HepG2 (cell line): ENCODE data around the gene CYSRT1. TPM values are rescaled to one million over a fixed set of nuclear protein-coding genes. Genes with fewer than 3 reads are reported as not detected.
A peak's percentile ranks its signal among the peaks of the same experiment; 100 is the strongest.

Experiments used
- FOXO4 ChIP-seq: sonication (generic); formaldehyde crosslinking; conservative IDR thresholded peaks from 2 replicates; pipeline ENCODE4 v1.8.1; 2023; ENCODE audit warnings: missing genetic modification reagents
- HNRNPL ChIP-seq: fragments of 200-400 bp; formaldehyde crosslinking; IDR thresholded peaks from 2 replicates; pipeline ENCODE4 v1.6.1; 2017; ENCODE audit warnings: mild to moderate bottlenecking, low read depth, low read length
- MEF2D ChIP-seq: sonication (generic); formaldehyde crosslinking; IDR thresholded peaks from 2 replicates; pipeline ENCODE4 v1.5.1; 2020; ENCODE audit warnings: mild to moderate bottlenecking, missing genetic modification reagents
- MTF2 ChIP-seq: sonication (generic); formaldehyde crosslinking; IDR thresholded peaks from 2 replicates; pipeline ENCODE4 v1.5.0; 2020; ENCODE audit warnings: missing genetic modification reagents, borderline replicate concordance
- SAFB2 ChIP-seq: sonication (generic); formaldehyde crosslinking; IDR thresholded peaks from 2 replicates; pipeline ENCODE4 v1.5.1; 2020; ENCODE audit warnings: missing genetic modification reagents, low read depth, mild to moderate bottlenecking, borderline replicate concordance
- ZNF124 ChIP-seq: sonication (generic); formaldehyde crosslinking; IDR thresholded peaks from 2 replicates; pipeline ENCODE4 v1.4.0; 2020; ENCODE audit warnings: missing genetic modification reagents
- ZNF317 ChIP-seq: sonication (generic); formaldehyde crosslinking; IDR thresholded peaks from 2 replicates; pipeline ENCODE4 v1.5.0; 2020; ENCODE audit warnings: mild to moderate bottlenecking, missing genetic modification reagents
- ZNF44 ChIP-seq: sonication (generic); formaldehyde crosslinking; IDR thresholded peaks from 2 replicates; pipeline ENCODE4 v1.5.1; 2020; ENCODE audit warnings: mild to moderate bottlenecking, missing genetic modification reagents
- ZNF446 ChIP-seq: sonication (generic); formaldehyde crosslinking; IDR thresholded peaks from 2 replicates; pipeline ENCODE4 v1.5.0; 2020; ENCODE audit warnings: mild to moderate bottlenecking, missing genetic modification reagents
- ZNF468 ChIP-seq: sonication (generic); formaldehyde crosslinking; IDR thresholded peaks from 2 replicates; pipeline ENCODE4 v1.8.0; 2022; ENCODE audit warnings: mild to moderate bottlenecking, moderate library complexity, missing genetic modification reagents
- ZNF780A ChIP-seq: sonication (generic); formaldehyde crosslinking; IDR thresholded peaks from 2 replicates; pipeline ENCODE4 v1.8.0; 2022; ENCODE audit warnings: mild to moderate bottlenecking, missing genetic modification reagents, moderate library complexity
- polyA plus RNA-seq, 8 experiments: library from polyadenylated mRNA; depleted of rRNA in 3 of 8; stranded (reverse) in 7 of 8; unstranded in 1 of 8; fragments of >200 nt; fragmentation: Illumina TruSeq in 4 of 8; extraction: Trizol in 4 of 8; gene quantifications; 2 replicates each; pipeline versions ENCODE4 v1.2.1 to v1.2.3, GENCODE V29; 2011 to 2016; ENCODE audit warnings: low read depth in 4 of 8, missing spikeins in 1 of 8, mixed read lengths in 1 of 8; ENCODE audit not compliant: insufficient read depth in 1 of 8
- total RNA-seq, 5 experiments: library from RNA; depleted of rRNA; stranded (reverse); fragments of >200 nt; fragmentation: Illumina TruSeq; extraction: Trizol; gene quantifications; 2 replicates each; pipeline ENCODE4 v1.2.3, GENCODE V29; 2016; ENCODE audit warnings: low read depth in 1 of 5
- TF ChIP-seq, protein P1 (sequence below): sonication (generic); formaldehyde crosslinking; IDR thresholded peaks from 2 replicates; pipeline ENCODE4 v1.5.1; 2020; ENCODE audit warnings: mild to moderate bottlenecking, missing genetic modification reagents, borderline replicate concordance
- TF ChIP-seq, protein P2 (sequence below): sonication (generic); formaldehyde crosslinking; IDR thresholded peaks from 2 replicates; pipeline ENCODE4 v1.8.0; 2022; ENCODE audit warnings: mild to moderate bottlenecking, missing genetic modification reagents, moderate library complexity
- TF ChIP-seq, protein P3 (sequence below): sonication (generic); formaldehyde crosslinking; IDR thresholded peaks from 2 replicates; pipeline ENCODE4 v1.8.1; 2023; ENCODE audit warnings: missing genetic modification reagents, mild to moderate bottlenecking, borderline replicate concordance
- TF ChIP-seq, protein P4 (sequence below): sonication (generic); formaldehyde crosslinking; IDR thresholded peaks from 2 replicates; pipeline ENCODE4 v1.5.0; 2020; ENCODE audit warnings: missing genetic modification reagents, mild to moderate bottlenecking, borderline replicate concordance

The CYSRT1 gene
- total and polyA plus RNA-seq, 2 of the 13 experiments (the other 11 are each of a cell fraction or from before 2014, with no cell fraction given): 1.5 to 2.1 TPM

- TF ChIP-seq, protein P1, sequence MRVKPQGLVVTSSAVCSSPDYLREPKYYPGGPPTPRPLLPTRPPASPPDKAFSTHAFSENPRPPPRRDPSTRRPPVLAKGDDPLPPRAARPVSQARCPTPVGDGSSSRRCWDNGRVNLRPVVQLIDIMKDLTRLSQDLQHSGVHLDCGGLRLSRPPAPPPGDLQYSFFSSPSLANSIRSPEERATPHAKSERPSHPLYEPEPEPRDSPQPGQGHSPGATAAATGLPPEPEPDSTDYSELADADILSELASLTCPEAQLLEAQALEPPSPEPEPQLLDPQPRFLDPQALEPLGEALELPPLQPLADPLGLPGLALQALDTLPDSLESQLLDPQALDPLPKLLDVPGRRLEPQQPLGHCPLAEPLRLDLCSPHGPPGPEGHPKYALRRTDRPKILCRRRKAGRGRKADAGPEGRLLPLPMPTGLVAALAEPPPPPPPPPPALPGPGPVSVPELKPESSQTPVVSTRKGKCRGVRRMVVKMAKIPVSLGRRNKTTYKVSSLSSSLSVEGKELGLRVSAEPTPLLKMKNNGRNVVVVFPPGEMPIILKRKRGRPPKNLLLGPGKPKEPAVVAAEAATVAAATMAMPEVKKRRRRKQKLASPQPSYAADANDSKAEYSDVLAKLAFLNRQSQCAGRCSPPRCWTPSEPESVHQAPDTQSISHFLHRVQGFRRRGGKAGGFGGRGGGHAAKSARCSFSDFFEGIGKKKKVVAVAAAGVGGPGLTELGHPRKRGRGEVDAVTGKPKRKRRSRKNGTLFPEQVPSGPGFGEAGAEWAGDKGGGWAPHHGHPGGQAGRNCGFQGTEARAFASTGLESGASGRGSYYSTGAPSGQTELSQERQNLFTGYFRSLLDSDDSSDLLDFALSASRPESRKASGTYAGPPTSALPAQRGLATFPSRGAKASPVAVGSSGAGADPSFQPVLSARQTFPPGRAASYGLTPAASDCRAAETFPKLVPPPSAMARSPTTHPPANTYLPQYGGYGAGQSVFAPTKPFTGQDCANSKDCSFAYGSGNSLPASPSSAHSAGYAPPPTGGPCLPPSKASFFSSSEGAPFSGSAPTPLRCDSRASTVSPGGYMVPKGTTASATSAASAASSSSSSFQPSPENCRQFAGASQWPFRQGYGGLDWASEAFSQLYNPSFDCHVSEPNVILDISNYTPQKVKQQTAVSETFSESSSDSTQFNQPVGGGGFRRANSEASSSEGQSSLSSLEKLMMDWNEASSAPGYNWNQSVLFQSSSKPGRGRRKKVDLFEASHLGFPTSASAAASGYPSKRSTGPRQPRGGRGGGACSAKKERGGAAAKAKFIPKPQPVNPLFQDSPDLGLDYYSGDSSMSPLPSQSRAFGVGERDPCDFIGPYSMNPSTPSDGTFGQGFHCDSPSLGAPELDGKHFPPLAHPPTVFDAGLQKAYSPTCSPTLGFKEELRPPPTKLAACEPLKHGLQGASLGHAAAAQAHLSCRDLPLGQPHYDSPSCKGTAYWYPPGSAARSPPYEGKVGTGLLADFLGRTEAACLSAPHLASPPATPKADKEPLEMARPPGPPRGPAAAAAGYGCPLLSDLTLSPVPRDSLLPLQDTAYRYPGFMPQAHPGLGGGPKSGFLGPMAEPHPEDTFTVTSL: peak; percentile 48; the same call in 1 of the 2 replicates
- TF ChIP-seq, protein P2, sequence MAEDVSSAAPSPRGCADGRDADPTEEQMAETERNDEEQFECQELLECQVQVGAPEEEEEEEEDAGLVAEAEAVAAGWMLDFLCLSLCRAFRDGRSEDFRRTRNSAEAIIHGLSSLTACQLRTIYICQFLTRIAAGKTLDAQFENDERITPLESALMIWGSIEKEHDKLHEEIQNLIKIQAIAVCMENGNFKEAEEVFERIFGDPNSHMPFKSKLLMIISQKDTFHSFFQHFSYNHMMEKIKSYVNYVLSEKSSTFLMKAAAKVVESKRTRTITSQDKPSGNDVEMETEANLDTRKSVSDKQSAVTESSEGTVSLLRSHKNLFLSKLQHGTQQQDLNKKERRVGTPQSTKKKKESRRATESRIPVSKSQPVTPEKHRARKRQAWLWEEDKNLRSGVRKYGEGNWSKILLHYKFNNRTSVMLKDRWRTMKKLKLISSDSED (CRISPR knock-in tag): peak; percentile 32; the same call in 1 of the 2 replicates
- TF ChIP-seq FOXO4 (CRISPR knock-in tag) (0 out of 2 replicates have a peak, but pooled peaks have one; percentile 38), MTF2 (CRISPR knock-in tag) (no peak), SAFB2 (CRISPR knock-in tag) (peak; percentile 64; the same call in 1 of the 2 replicates), ZNF468 (CRISPR knock-in tag) (0 out of 2 replicates have a peak, but pooled peaks have one; percentile 39), ZNF446 (CRISPR knock-in tag) (0 out of 2 replicates have a peak, but pooled peaks have one; percentile 0), HNRNPL (no peak), MEF2D (CRISPR knock-in tag) (peak; percentile 40; the same call in 1 of the 2 replicates), ZNF124 (CRISPR knock-in tag) (no peak), ZNF317 (CRISPR knock-in tag) (0 out of 2 replicates have a peak, but pooled peaks have one; percentile 1), ZNF44 (CRISPR knock-in tag) (0 out of 2 replicates have a peak, but pooled peaks have one; percentile 96), ZNF780A (CRISPR knock-in tag) (0 out of 2 replicates have a peak, but pooled peaks have one; percentile 36)
- TF ChIP-seq, protein P3, sequence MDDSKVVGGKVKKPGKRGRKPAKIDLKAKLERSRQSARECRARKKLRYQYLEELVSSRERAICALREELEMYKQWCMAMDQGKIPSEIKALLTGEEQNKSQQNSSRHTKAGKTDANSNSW (CRISPR knock-in tag): 0 out of 2 replicates have a peak, but pooled peaks have one; percentile 30
- TF ChIP-seq, protein P4, sequence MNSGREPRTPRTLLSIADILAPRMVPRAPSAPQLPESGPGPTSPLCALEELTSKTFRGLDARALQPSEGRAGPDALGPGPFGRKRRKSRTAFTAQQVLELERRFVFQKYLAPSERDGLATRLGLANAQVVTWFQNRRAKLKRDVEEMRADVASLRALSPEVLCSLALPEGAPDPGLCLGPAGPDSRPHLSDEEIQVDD (CRISPR knock-in tag): no peak
Observed at GRCh38 chr9:137188086-137188489, 36.9 kb upstream of the CYSRT1 start (continued).
